Measurements from ENCODE around the gene CDH4.

CDH4 gene

GRCh38 chr20:61413752-61414151 lies 161.7 kb downstream of the CDH4 start:
- no peak overlapping the region for H3K27ac ChIP-seq (replicated peaks)
- no peaks in the 10 kb centered on the region for H3K27me3 ChIP-seq (ENCODE audit: insufficient read depth, poor library complexity, severe bottlenecking)
- TF ChIP-seq SPI1 (IDR thresholded peaks at IDR 0.05; ENCODE audit: borderline replicate concordance, low read depth) (no peak), REST (IDR thresholded peaks at IDR 0.05; ENCODE audit: insufficient replicate concordance, low read depth) (no peak), POLR2AphosphoS5 (IDR thresholded peaks at IDR 0.05; ENCODE audit: low read depth) (no peak), GABPA (IDR thresholded peaks at IDR 0.05; ENCODE audit: low read depth) (no peak), CTCF (IDR thresholded peaks at IDR 0.05; ENCODE audit: insufficient read depth, low read length) (no peak)
- no peak for DNase-seq (ENCODE audit: low read depth in 1 of 2, low spot score in 1 of 2)
- H3K4me3 ChIP-seq (replicated peaks; ENCODE audit: insufficient read depth, low read length): no peak overlapping the region

GRCh38 chr20:61414455-61414991 lies 162.5 kb downstream of the CDH4 start:
- no peak overlapping the region for H3K4me3 ChIP-seq (replicated peaks; ENCODE audit: insufficient read depth, low read length)
- DNase-seq (ENCODE audit: low read depth in 1 of 2, low spot score in 1 of 2): no peak
- TF ChIP-seq SPI1 (IDR thresholded peaks at IDR 0.05; ENCODE audit: borderline replicate concordance, low read depth): no peak
- no peak for TF ChIP-seq REST (IDR thresholded peaks at IDR 0.05; ENCODE audit: insufficient replicate concordance, low read depth)
- TF ChIP-seq CTCF (IDR thresholded peaks at IDR 0.05; ENCODE audit: insufficient read depth, low read length): no peak
- no peak for TF ChIP-seq POLR2AphosphoS5 (IDR thresholded peaks at IDR 0.05; ENCODE audit: low read depth)
- TF ChIP-seq GABPA (IDR thresholded peaks at IDR 0.05; ENCODE audit: low read depth): no peak
- no peak overlapping the region for H3K27ac ChIP-seq (replicated peaks)
- no peaks in the 10 kb centered on the region for H3K27me3 ChIP-seq (ENCODE audit: insufficient read depth, poor library complexity, severe bottlenecking)

- H3K27me3 ChIP-seq (ENCODE audit: insufficient read depth, poor library complexity, severe bottlenecking): no peaks in the 10 kb centered on the region
- TF ChIP-seq CTCF (IDR thresholded peaks at IDR 0.05; ENCODE audit: insufficient read depth, low read length) (no peak), POLR2AphosphoS5 (IDR thresholded peaks at IDR 0.05; ENCODE audit: low read depth) (no peak), REST (IDR thresholded peaks at IDR 0.05; ENCODE audit: insufficient replicate concordance, low read depth) (no peak), SPI1 (IDR thresholded peaks at IDR 0.05; ENCODE audit: borderline replicate concordance, low read depth) (no peak), GABPA (IDR thresholded peaks at IDR 0.05; ENCODE audit: low read depth) (no peak)
Observed at GRCh38 chr20:61416546-61416945, 164.5 kb downstream of the CDH4 start.

More at GRCh38 chr20:61416546-61416945, 164.5 kb downstream of the CDH4 start:
- no peak overlapping the region for H3K4me3 ChIP-seq (replicated peaks; ENCODE audit: insufficient read depth, low read length)
- no peak overlapping the region for H3K27ac ChIP-seq (replicated peaks)
- no peak for DNase-seq (ENCODE audit: low read depth in 1 of 2, low spot score in 1 of 2)
